ENCODE results near the gene EFNA5.

Gene EFNA5

GRCh38 chr5:107670932-107671741, at the start of gene EFNA5:
Gene EFNA5, minus strand, starts transcription at chr5:107670937.
- DNase-seq (ENCODE audit: low read depth, low spot score), result no peak

- no peak for DNase-seq (ENCODE audit: low read depth, low spot score)
Measured at GRCh38 chr5:107719034-107719606, 48.4 kb upstream of the EFNA5 start.

- DNase-seq (ENCODE audit: low read depth, low spot score), result no peak
Measured at GRCh38 chr5:107717816-107718215, 47.1 kb upstream of the EFNA5 start.

GRCh38 chr5:107713228-107713627, 42.5 kb upstream of the EFNA5 start:
- DNase-seq (ENCODE audit: low read depth, low spot score), result no peak

GRCh38 chr5:107712359-107712870, 41.7 kb upstream of the EFNA5 start:
- DNase-seq (ENCODE audit: low read depth, low spot score), result no peak

GRCh38 chr5:107705402-107706014, 34.8 kb upstream of the EFNA5 start:
- DNase-seq (ENCODE audit: low read depth, low spot score), result no peak

GRCh38 chr5:107704681-107705401, 34.1 kb upstream of the EFNA5 start:
- DNase-seq (ENCODE audit: low read depth, low spot score), result no peak

- DNase-seq (ENCODE audit: low read depth, low spot score), result no peak
Measured at GRCh38 chr5:107700481-107700880, 29.7 kb upstream of the EFNA5 start.

- DNase-seq (ENCODE audit: low read depth, low spot score), result no peak
Measured at GRCh38 chr5:107699425-107699824, 28.7 kb upstream of the EFNA5 start.

GRCh38 chr5:107698286-107698685, 27.5 kb upstream of the EFNA5 start:
- DNase-seq (ENCODE audit: low read depth, low spot score), result no peak

GRCh38 chr5:107696498-107696897, 25.8 kb upstream of the EFNA5 start:
- no peak for DNase-seq (ENCODE audit: low read depth, low spot score)

GRCh38 chr5:107696080-107696479, 25.3 kb upstream of the EFNA5 start:
- DNase-seq (ENCODE audit: low read depth, low spot score), result no peak

- no peak for DNase-seq (ENCODE audit: low read depth, low spot score)
Measured at GRCh38 chr5:107687937-107688336, 17.2 kb upstream of the EFNA5 start.

GRCh38 chr5:107687404-107687803, 16.7 kb upstream of the EFNA5 start:
- DNase-seq (ENCODE audit: low read depth, low spot score), result no peak

GRCh38 chr5:107682533-107682932, 11.8 kb upstream of the EFNA5 start:
- DNase-seq (ENCODE audit: low read depth, low spot score), result no peak

- DNase-seq (ENCODE audit: low read depth, low spot score), result no peak
Measured at GRCh38 chr5:107680799-107681198, 10.1 kb upstream of the EFNA5 start.

- DNase-seq (ENCODE audit: low read depth, low spot score), result no peak
Measured at GRCh38 chr5:107680099-107680498, 9.4 kb upstream of the EFNA5 start.

GRCh38 chr5:107676702-107677101, 6.0 kb upstream of the EFNA5 start:
- no peak for DNase-seq (ENCODE audit: low read depth, low spot score)

- DNase-seq (ENCODE audit: low read depth, low spot score), result no peak
Measured at GRCh38 chr5:107675201-107675600, 4.5 kb upstream of the EFNA5 start.

GRCh38 chr5:107674655-107675054, 3.9 kb upstream of the EFNA5 start:
- no peak for DNase-seq (ENCODE audit: low read depth, low spot score)

- DNase-seq (ENCODE audit: low read depth, low spot score), result peak; percentile 44
Measured at GRCh38 chr5:107673368-107674136, 2.8 kb upstream of the EFNA5 start.

Data from activated naive CD8-positive, alpha-beta T cell treated with anti-CD3 and anti-CD28 coated beads, Interleukin-2, amount 50 U/mL, for 16 hours (primary cell).